Measurements from ENCODE around the gene PRKAG1.
"Not testable (repeated sequence)": the region's sequence is repeated elsewhere in the genome, so short reads cannot be mapped to it uniquely, and the experiment has no call there.

PRKAG1 gene

DNA sequence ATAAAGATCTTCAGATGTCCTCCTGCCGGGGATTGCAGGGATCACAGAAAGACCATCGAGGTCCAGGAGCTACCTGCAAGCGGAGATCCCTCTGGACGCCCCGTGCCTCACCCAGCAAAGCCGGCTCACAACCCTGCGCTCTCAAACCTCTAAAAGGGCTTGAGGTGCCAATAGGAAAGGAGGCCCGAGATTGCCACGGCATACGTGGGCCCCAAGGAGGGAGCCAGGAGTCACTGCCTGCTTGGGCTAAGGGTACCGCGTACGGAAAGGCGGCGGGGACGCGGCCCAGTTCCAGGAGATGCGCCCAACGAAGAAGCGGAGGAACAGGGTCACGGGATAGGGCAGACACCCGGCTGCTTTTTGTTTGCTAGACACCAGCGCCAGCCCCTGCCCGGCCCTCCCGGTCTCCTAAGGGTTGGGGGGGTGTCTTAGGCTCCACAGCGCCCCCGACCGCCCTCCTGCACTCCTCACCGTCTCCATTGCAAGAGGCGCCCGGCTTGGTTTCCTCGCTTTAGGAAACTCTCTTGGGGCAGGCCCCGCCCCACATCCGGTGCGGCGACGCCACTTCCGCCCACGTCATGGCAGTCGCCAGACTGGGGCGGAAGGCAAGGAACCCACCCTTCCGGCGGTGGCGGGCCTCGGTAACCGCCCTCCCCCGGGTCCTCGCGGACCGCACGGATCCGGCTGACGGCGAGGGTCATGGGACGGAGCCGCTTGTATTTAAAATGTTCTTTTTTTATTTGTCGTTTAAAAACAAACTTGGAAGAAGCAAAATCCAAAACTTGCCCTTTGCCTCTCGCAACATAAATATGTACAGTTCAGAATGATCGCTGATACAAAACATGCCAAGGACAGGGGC is at the start of gene PRKAG1:
PRKAG1 (minus strand) TSS at position 516 of the 859 bp plus-strand sequence; CDS start at position 480, 36 bp downstream.
- ChIA-PET POLR2A (interaction anchor here (0.9 to 1.1 kb wide), 3 partner anchors 19 to 113 kb away, joined by 3 to 4 read pairs (median 3); partner anchors contain the start of gene TUBA1B), CTCF (interaction anchor here (0.8 to 18.9 kb wide), 14 partner anchors 9 to 45 kb away, joined by 4 to 253 read pairs (median 6); partner anchors contain the start of gene DDN)
- TF ChIP-seq, protein P1, sequence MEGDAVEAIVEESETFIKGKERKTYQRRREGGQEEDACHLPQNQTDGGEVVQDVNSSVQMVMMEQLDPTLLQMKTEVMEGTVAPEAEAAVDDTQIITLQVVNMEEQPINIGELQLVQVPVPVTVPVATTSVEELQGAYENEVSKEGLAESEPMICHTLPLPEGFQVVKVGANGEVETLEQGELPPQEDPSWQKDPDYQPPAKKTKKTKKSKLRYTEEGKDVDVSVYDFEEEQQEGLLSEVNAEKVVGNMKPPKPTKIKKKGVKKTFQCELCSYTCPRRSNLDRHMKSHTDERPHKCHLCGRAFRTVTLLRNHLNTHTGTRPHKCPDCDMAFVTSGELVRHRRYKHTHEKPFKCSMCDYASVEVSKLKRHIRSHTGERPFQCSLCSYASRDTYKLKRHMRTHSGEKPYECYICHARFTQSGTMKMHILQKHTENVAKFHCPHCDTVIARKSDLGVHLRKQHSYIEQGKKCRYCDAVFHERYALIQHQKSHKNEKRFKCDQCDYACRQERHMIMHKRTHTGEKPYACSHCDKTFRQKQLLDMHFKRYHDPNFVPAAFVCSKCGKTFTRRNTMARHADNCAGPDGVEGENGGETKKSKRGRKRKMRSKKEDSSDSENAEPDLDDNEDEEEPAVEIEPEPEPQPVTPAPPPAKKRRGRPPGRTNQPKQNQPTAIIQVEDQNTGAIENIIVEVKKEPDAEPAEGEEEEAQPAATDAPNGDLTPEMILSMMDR (IDR thresholded peaks at IDR 0.05; ENCODE audit: control extremely low read depth, extremely low read depth, low read depth, missing control alignments), result peak; percentile 53

GRCh38 chr12:49066120-49066519 is 47.5 kb upstream of the PRKAG1 start:
- DNase-seq (ENCODE audit: extremely low spot score), result no peak
- TF ChIP-seq, protein P1 (IDR thresholded peaks at IDR 0.05; ENCODE audit: control extremely low read depth, extremely low read depth, low read depth, missing control alignments), result no peak
- POLR2A ChIA-PET, result no interaction called here
- CTCF ChIA-PET, result interaction anchor here (1.3 to 7.3 kb wide), 8 partner anchors 15 to 229 kb away, joined by 3 to 184 read pairs (median 16); partner anchors contain the start of genes DHH, LMBR1L and PRPH

More for the DNA sequence above, at the start of gene PRKAG1:
- peak; percentile 99 for DNase-seq (ENCODE audit: extremely low spot score)

DNA sequence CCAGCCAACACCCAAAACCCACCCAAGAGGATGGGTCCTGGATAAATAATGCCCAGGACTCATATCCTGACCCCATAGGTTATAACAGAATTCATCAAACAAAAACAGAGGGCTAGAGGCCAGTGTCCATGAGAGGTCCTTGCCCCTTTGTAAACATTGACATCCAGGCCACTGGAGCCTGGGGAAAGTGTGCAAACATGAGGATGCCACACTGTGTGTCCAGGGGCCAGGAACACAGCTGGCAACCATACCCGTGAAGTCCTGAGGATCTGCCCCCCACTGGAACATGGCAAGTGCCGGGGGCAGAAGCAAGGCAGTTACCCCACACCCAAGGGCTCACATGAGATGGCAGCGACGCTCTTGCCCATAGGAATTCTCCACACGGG is 46.2 kb upstream of the PRKAG1 start:
- TF ChIP-seq, protein P1 (IDR thresholded peaks at IDR 0.05; ENCODE audit: control extremely low read depth, extremely low read depth, low read depth, missing control alignments), result no peak

GRCh38 chr12:49061916-49062315 is 43.3 kb upstream of the PRKAG1 start:
- DNase-seq (ENCODE audit: extremely low spot score); POLR2A ChIA-PET: not testable (repeated sequence)
- CTCF ChIA-PET, result interaction anchor here (1.9 to 7.3 kb wide), 8 partner anchors 12 to 69 kb away, joined by 5 to 184 read pairs (median 22); partner anchors contain the start of genes DHH, LMBR1L and TUBA1B

More for the DNA sequence above, 46.2 kb upstream of the PRKAG1 start:
- ChIA-PET CTCF (interaction anchor here (0.7 to 7.3 kb wide), 29 partner anchors 9 to 248 kb away, joined by 3 to 184 read pairs (median 7); partner anchors contain the start of genes DHH, LMBR1L, PRKAG1 and PRPH), POLR2A (no interaction called here)
- DNase-seq (ENCODE audit: extremely low spot score), result no peak

- POLR2A ChIA-PET, result no interaction called here
- TF ChIP-seq, protein P1 (IDR thresholded peaks at IDR 0.05; ENCODE audit: control extremely low read depth, extremely low read depth, low read depth, missing control alignments), result no peak
- no peak for DNase-seq (ENCODE audit: extremely low spot score)
- CTCF ChIA-PET, result interaction anchor here (5.7 kb wide), 1 partner anchor 27 kb away, joined by 82 read pairs; no protein-coding TSS in a partner anchor
Observed at GRCh38 chr12:49061157-49061650, 42.6 kb upstream of the PRKAG1 start.

DNA sequence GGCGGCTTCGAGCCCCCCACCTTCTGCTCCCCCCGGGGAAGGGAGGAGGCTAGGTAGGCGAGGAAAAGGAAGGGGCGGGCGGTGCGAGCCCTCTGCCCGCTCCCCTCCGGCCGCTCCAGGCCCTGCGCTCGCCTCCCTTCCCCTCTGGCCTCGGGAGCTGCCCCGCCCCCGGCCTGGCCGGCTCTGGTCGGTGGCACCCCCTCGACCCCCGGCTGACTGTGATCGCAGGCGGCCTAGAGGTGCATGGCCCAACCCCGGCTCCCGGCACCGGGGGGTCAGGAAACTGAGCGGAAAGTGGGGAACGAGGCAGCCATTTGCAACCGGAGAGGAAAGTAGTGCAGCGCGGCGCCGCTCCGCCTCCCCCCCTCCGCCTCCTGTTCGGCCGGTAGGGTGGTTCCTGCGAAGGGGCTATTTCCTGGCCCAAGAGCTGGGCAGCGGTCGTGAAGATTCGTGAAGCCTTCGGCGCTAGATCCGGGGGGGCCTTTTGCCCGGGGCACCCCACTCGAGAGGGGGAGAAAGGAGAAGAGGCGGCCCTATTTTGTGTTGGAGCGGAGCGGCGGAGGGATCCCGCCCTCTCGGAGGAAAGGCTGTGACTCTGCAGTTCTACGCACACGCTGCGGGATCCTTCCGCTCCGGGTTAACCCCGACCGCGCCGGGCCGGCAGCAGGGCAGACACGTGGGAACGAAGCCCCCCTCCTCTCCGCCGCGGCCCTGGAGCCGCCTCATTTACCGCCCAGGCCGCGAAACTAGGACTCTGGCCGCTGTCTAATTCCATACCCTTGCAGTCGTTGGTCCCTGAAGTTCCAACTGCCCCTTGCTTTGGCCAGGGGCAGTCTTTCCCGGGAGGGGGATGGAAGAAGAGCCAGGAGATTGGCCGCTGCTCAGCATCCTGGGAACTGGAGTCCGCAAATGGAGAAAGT is 41.9 kb upstream of the PRKAG1 start, which contains the start of gene KMT2D:
KMT2D (minus strand) TSS at position 558 of the 920 bp plus-strand sequence. CDS start 5,470 bp downstream, outside the sequence.
- TF ChIP-seq, protein P1 (IDR thresholded peaks at IDR 0.05; ENCODE audit: control extremely low read depth, extremely low read depth, low read depth, missing control alignments), result no peak
- ChIA-PET POLR2A (no interaction called here), CTCF (interaction anchor here (0.8 to 3.3 kb wide), 3 partner anchors 17 to 39 kb away, joined by 3 to 15 read pairs (median 3); no protein-coding TSS in a partner anchor)
- peak; percentile 92 for DNase-seq (ENCODE audit: extremely low spot score)

Measured in GM10248 (cell line).